NOMO-1 treated with dmso at 0.1 percent for 144 hours (cell line): ENCODE measurements around the gene CDR2.
"Not testable (repeated sequence)": the region's sequence is repeated elsewhere in the genome, so short reads cannot be mapped to it uniquely, and the experiment has no call there.

Source experiments
- DNase-seq: peaks from one replicate; lab custom pipeline; 2025; ENCODE audit not compliant: unreplicated experiment; lab: John Stamatoyannopoulos, UW

CDR2 gene

DNA sequence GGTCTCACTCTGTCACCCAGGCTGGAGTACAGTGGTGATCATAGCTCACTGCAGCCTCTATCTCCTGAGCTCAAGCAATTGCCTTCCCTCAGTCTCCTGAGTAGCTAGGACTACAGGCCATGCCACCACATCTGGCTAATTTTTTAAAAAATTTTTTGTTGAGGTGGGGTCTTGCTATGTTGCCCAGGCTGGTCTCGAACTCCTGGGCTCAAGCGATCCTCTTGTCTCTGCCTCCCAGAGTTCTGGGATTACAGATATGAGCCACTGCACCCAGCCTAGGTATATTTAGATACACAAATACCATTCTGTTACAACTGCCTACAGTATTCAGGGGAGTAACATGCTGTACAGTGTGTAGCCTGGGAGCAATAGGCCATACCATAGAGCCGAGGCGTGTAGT, 62.9 kb downstream of the CDR2 start:
- no peak for DNase-seq

DNA sequence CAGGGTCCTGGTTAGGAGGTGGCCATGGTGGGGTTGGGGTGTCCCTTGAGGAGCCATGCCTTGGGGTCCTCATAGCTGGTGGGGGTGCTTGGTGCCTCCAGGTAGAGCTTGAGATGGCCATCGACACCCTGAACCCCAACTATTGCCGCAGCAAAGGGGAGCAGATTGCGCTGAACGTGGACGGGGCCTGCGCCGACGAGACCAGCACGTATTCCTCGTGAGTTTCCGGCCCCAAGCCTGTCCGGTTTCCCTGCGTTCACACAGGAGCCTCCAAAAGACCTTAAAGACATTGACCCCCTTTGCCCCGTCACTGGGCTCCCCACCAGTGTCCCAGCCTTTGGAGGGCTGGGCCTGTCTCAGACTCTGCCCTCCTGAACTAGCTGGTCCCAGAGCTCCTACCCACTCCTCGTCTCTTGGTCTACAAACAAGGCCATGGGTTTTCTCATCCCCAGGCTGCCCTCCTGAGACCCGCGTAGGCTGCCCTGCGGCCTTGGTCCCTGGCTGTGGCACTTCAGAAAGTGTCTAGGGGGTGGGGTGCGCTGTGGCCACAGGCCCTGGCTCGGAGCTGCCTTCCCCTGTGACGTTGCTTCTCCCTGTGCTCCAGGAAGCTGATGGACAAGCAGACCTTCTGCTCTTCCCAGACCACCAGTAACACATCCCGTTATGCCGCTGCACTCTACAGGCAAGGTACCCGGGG, 65.4 kb downstream of the CDR2 start:
- no peak for DNase-seq

DNA sequence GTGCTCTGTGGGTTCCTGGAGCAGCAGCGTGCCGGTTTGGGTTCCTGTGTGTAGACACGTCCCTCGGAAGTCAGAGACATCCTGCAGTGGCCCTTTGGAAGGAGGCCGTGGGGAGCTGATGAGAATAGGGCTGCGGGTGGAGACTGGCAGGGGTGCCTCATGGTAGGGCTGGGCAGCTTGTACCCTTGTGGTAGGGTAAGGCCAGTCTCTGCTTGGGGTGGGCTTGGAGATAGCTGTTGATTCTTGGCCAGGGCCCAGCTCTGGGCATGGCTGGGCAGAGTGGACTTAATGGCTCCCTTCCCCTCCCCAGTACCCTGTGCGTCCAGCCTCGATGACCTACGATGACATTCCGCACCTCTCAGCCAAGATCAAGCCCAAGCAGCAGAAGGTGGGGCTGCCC, 66.6 kb downstream of the CDR2 start:
- no peak for DNase-seq

DNA sequence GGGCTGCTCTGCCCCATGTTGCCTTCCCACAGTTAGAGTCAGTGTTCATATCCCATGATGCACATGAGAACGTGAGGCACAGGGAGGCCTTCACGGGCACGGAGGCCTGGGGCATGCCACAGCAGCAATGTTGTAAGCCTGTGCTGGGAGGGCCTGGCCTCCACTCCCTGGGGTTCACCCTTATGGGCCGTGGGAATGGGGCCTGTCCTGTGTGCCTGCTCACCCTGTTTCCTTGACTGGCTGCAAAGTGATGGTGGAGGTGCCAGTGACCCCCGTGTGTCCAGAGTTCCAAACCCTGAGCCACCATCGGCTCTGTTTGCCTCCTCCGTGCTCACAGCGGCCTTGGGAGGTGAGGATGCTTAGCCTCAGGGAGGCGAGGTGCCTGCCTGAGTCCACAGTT, 67.6 kb downstream of the CDR2 start:
- DNase-seq: no peak

DNA sequence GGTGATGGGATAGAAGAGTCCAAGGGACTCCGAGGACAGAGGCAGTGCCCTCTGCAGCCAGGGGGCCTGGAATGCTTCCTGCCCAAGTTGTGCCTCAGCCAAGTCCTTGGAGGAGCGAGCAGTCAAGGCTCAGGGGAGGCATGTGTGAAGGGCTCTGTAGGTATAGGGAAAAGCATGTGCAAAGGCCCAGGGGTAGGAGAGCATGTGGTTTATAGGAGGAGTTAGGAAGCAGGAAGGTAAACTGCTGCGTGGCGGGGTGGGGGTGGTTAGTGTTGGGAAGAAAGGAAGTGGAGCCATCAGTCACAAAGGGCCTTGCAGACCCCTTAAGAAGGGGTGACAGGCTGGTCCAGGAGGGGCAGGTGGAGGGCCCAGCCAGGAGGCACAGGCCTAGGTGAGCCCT, 70.0 kb downstream of the CDR2 start:
- DNase-seq: no peak

DNA sequence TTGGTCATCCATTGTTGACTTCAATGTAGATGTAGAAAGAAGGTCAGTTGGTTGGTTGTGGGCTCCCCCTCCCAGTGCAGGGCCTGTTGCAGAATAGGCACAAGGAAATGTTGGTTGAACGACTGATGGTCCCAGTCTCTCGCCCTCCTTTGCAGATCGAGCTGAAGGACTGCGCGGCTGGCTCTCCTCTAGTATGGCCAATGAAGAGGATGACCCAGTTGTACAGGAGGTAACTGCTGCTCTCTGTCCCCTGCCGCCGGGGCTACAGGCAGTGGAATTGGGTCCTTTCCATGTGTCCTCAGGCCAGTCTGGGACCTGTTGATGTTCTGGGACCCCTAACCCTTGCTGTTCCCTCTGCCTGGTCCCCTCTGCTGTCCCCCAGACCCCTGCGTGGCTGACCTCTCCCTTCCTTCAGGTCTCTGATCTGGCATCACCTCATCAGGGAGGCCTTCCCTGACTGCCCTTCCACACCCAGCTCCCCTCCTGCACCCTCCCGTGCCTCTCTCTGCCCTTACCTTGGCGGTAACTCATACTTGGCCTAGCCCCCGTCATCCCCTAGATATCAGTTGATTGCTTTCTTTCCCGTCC, 71.5 kb downstream of the CDR2 start:
- DNase-seq: no peak

DNA sequence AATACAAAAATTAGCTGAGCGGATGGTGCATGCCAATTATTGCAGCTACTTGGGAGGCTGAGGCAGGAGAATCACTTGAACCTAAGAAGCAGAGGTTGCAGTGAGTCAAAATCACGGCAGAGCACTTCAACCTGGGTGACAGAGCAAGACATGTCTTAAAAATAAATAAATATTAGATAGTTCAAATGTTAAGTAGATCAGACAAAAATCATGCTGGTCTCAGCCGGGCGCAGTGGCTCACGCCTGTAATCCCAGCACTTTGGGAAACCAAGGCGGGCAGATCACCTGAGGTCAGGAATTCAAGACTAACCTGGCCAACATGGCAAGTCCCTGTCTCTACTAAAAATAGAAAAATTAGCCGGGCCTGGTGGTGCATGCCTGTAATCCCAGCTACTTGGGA, 73.0 kb downstream of the CDR2 start:
- DNase-seq: not testable (repeated sequence)

DNA sequence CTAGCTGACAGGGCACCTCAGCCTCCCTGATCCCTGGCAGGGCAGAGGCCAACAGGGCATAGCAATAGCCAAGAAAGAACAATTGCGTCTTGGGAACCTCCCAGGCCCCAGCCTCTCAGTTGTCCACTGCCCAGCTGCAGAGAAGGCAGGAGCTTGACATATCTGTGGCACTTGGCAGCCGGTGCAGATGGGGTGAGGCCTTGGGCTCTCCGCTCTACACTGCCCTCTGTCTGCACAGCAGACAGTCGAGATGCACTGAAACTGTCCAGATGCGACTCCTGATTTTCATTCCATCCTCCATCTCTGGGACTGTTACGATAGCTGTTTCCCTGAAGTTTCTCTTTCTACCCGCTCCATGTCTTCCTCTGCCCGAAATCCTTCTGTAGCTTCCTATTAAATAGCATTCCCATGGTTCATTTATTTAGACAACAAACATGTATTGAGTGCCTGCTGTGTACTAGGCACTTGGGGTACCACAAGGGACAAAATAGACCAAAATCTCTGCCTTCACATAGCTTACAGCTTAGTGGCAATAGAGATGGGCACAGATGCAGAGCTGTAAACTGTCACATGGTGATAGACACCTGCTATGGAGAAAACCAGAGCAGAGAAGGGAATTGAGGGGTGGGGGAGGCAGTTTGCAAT, 73.9 kb downstream of the CDR2 start:
- peak; percentile 0 for DNase-seq

DNA sequence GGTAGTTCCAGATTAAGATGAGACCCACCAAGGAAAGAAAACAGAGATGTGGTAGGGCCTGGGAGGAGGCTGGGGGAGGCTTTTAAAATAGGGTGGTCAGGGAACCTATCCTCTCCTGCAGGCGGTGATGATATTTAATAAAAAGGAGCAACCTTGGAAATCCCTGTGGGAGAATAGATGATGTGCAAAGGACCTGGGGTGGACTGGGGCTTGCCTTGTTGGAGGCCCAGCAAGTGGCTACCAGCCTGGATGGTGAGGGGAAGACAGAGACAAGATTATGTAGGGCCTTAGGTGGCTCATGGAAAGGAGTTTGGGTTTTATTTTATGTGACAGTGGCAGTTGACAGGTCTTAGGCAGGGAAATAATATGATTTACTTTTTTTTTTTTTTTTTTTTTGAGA, 75.4 kb downstream of the CDR2 start:
- no peak for DNase-seq

DNA sequence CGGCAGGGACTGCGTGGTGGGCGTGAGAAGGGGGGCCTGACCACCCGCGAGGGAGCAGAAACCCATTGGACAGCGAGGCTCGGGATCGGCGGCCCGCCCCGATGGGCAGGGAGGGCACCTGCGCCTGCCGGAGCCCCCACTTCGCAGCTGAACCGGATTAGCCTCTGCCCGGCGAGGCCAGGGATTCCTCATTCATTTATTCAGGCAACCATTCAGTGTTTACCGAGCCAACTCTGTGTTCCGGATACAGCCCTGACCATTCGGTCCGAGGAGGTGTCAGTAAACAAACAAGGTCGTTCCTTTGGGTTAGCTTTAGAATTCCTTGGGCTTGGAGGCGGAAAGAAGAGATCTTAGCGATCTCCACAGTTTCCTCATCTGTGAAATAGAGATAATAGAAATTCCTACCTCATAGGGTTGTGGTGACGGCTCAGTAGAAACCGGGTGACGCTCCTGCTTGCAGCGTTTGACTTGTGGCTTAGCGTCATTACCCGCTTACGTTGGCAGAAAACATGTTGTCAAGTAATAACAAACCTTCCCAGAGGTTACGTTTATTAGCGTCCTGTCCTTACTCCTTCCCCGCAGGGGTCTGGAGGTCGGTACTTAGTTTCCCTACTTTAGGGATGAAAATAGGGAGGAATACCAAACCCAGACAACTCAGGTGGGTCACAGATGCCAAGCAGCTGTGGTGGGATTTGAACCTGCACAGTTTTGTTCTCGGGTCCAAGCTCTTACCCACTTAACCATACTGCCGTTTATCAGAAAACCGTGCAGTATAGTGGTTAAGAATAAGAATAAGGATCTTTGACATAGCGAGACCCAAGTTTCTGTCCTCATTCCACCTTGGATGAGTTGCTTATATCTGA, 76.3 kb downstream of the CDR2 start:
- DNase-seq: peak; percentile 76

DNA sequence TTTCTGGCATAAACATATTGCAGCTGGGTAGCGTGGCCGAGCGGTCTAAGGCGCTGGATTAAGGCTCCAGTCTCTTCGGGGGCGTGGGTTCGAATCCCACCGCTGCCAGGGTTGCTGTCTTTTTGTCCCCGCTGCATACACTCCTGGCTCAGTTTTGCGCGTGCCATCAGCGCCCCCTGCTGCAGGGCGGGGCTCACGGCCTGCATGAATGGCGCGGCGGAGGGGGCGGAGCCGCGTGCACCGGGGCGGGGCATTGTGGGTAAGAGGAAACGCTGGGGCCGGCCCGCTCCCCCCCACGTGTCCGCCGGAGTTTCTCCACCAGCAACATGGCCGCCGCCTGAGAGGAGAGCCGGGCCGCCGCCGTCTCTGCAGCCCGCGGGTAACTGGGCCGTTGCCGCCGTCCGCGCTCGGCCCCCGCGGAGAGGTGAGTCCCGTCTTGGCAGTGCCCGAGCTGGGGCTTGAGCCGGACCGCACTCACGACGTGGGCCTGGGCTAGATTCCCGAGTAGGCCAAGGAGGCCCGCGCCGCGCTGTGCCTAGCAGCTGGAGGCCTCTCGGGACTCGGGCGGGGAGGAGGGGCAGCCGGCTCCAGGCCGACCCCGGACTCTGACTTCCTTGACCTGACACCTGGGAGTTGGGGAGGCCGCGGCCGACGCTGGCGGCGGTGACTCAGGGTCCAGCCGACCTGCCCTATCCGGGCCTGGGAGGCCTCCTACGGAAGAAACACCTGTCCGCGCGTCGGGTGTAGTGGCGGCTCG, 77.1 kb downstream of the CDR2 start, which contains the start of gene POLR3E:
POLR3E (plus strand) TSS at position 296 of the 757 bp plus-strand sequence. CDS start 5,560 bp downstream, outside the sequence.
- peak; percentile 92 for DNase-seq

DNA sequence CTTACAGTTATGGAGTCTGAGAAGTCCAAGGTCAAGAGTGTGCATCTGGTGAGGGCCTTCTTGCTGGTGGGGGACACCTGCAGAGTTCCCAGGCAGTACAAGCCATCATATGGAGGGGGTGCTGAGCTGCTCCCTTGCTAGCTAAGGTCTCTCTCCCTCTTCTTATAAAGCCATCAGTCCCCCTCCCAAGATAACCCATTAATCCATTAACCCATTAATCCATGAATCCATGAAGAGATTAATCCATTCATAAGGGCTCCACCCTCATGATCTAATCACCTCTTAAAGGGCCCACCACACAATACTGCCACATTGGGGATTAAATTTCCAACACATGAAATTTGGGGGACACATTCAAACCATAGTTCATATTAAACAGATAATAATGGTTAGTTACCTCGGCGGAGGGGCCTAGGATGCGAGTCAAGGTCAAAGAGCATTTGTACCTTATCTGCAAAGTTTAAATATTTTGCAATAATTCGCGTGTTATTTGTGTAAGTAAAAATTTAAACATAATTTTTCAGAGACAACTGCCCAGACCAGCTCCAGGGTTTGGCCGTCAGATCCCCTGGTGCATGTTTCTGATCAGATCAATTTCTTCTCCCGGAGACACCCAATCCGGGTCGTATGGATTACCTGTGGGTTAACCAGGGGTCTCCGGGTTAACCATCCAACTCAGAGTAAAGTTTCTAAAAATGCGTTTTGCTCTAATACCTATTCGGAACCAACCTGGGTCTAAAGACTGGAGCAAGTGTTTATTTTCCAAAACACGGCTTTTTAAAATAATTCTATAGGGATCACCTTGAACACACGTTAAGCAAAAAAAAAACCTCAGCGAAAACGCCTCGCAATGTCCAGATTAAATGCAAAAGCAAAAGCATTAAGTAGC, 78.0 kb downstream of the CDR2 start:
- peak; percentile 4 for DNase-seq
